Measurements from ENCODE around the gene ZNF416. TPM values are rescaled to one million over a fixed set of nuclear protein-coding genes. Genes with fewer than 3 reads are reported as not detected.

ZNF416 gene
- total and polyA plus RNA-seq, 9 of the 15 experiments (the other 6 are each of a cell fraction or from before 2014, with no cell fraction given), result 0.20 to 2.0 (median 1.1) TPM

GRCh38 chr19:57599761-57600383, 21.2 kb upstream of the ZNF416 start, which contains the start of gene ZNF530 (continued):
- TF ChIP-seq ZBTB11 (CRISPR knock-in tag; IDR thresholded peaks at IDR 0.05) (peak; percentile 31 to 93 (median 70); a peak in 5 of 6 replicates), PKNOX1 (IDR thresholded peaks at IDR 0.05) (peak; percentile 65), ATF3 (IDR thresholded peaks at IDR 0.05) (no peak), ATF3 (CRISPR knock-in tag; conservative IDR thresholded peaks at IDR 0.05) (no peak), GTF2E2 (tag; IDR thresholded peaks at IDR 0.05) (no peak), MBD2 (IDR thresholded peaks at IDR 0.05; ENCODE audit: borderline replicate concordance, low read depth) (peak; percentile 69), THRB (CRISPR knock-in tag; conservative IDR thresholded peaks at IDR 0.05) (no peak), E2F8 (IDR thresholded peaks at IDR 0.05; ENCODE audit: low read depth, partially characterized antibody) (peak; percentile 75), ZFX (CRISPR knock-in tag; IDR thresholded peaks at IDR 0.05) (0 out of 2 replicates have a peak, but pooled peaks have one; percentile 23), SIX5 (IDR thresholded peaks at IDR 0.05; ENCODE audit: borderline replicate concordance in 1 of 2, insufficient read depth in 1 of 2, low read depth in 1 of 2, low read length in 2 of 2) (peak; percentile 76 to 80), COPS2 (conservative IDR thresholded peaks at IDR 0.05) (no peak), ZNF764 (CRISPR knock-in tag; IDR thresholded peaks at IDR 0.05; ENCODE audit: low read depth) (no peak), ZNF830 (CRISPR knock-in tag; IDR thresholded peaks at IDR 0.05) (no peak), MCM3 (IDR thresholded peaks at IDR 0.05) (no peak), TCF7L2 (IDR thresholded peaks at IDR 0.05; ENCODE audit: low read depth, low read length) (no peak)
